ENCODE results near the gene IQSEC3.

The IQSEC3 gene

DNA sequence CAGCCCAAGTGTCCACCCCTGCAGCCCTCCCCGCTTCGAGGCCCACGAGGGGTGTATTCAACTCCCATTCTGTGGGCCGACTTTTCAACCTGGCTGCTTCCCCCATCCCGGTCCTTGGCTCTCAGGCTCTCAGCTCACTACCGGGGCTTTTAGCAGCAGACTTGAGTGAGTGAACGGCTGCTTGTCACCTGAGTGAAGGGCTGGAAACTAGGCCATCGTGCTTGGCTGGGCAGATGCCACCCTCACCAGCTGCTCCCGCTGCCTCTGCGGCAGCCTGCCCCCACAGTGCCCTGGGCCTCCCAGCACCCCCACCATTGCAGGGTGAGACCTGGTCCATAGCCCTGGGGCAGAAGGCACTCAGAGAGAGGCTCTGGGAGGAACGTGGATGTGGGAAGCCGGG is 87.5 kb downstream of the IQSEC3 start:
- Histone ChIP-seq H2AFZ (ENCODE audit: low read depth, low read length) (no peak overlapping the region), H3K4me2 (ENCODE audit: insufficient read depth, low read length) (no peak overlapping the region), H3K4me1 (ENCODE audit: insufficient read depth, low read length) (no peaks in the 10 kb centered on the region), H3K79me2 (ENCODE audit: insufficient read depth, low read length) (no peaks in the 10 kb centered on the region), H3K4me3 (ENCODE audit: low read depth in 1 of 2, low read length in 2 of 2) (no peak overlapping the region), H3K36me3 (ENCODE audit: insufficient read depth, low read length) (no peaks in the 10 kb centered on the region), H3K9me3 (ENCODE audit: insufficient read depth, low read length, severe bottlenecking) (no peaks in the 10 kb centered on the region), H3K27ac (ENCODE audit: low read length) (no peak overlapping the region), H4K20me1 (ENCODE audit: insufficient read depth, low read length) (0 out of 2 replicates have a peak, but pooled peaks cover 9% of the 10 kb centered on the region), H3K9ac (ENCODE audit: low read depth, low read length) (no peak overlapping the region), H3K27me3 (ENCODE audit: insufficient read depth, low read length, poor library complexity) (peaks cover 39% of the 10 kb centered on the region)
- no peak for TF ChIP-seq EZH2 (IDR thresholded peaks at IDR 0.05; ENCODE audit: borderline replicate concordance, low read depth, low read length, severe bottlenecking)
- TF ChIP-seq, protein P1, sequence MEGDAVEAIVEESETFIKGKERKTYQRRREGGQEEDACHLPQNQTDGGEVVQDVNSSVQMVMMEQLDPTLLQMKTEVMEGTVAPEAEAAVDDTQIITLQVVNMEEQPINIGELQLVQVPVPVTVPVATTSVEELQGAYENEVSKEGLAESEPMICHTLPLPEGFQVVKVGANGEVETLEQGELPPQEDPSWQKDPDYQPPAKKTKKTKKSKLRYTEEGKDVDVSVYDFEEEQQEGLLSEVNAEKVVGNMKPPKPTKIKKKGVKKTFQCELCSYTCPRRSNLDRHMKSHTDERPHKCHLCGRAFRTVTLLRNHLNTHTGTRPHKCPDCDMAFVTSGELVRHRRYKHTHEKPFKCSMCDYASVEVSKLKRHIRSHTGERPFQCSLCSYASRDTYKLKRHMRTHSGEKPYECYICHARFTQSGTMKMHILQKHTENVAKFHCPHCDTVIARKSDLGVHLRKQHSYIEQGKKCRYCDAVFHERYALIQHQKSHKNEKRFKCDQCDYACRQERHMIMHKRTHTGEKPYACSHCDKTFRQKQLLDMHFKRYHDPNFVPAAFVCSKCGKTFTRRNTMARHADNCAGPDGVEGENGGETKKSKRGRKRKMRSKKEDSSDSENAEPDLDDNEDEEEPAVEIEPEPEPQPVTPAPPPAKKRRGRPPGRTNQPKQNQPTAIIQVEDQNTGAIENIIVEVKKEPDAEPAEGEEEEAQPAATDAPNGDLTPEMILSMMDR (IDR thresholded peaks at IDR 0.05; ENCODE audit: borderline replicate concordance, extremely low read depth, low read length, poor library complexity, severe bottlenecking) = no peak
- no peak for ATAC-seq (ENCODE audit: insufficient read depth, low read depth)
- no peak for DNase-seq

DNA sequence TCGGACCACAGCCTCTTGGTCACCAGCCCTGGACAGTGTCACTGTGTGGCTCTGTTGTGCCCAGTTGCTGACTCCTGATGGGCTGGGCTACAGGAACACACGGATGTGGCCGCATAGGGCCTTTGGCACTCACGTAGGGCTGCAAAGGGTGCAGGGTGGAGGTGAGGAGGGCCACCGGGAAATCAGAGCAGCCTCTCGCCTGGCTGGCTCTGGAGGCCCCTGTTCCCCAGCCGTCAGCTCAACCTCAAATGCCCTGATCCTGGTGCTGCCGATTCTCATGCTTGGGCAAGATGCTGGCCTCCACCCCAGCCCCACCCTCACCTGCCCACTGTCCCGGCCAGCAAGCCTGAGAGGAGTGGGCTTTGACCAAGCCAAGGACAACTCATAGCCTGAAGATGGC is 88.4 kb downstream of the IQSEC3 start:
- Histone ChIP-seq H2AFZ (ENCODE audit: low read depth, low read length) (no peak overlapping the region), H3K9ac (ENCODE audit: low read depth, low read length) (no peak overlapping the region), H3K9me3 (ENCODE audit: insufficient read depth, low read length, severe bottlenecking) (no peaks in the 10 kb centered on the region), H3K4me1 (ENCODE audit: insufficient read depth, low read length) (no peaks in the 10 kb centered on the region), H3K27me3 (ENCODE audit: insufficient read depth, low read length, poor library complexity) (peaks cover 43% of the 10 kb centered on the region), H3K79me2 (ENCODE audit: insufficient read depth, low read length) (no peaks in the 10 kb centered on the region), H3K36me3 (ENCODE audit: insufficient read depth, low read length) (no peaks in the 10 kb centered on the region), H3K4me2 (ENCODE audit: insufficient read depth, low read length) (no peak overlapping the region), H4K20me1 (ENCODE audit: insufficient read depth, low read length) (0 out of 2 replicates have a peak, but pooled peaks cover 9% of the 10 kb centered on the region), H3K4me3 (ENCODE audit: low read depth in 1 of 2, low read length in 2 of 2) (no peak overlapping the region), H3K27ac (ENCODE audit: low read length) (no peak overlapping the region)
- no peak for TF ChIP-seq EZH2 (IDR thresholded peaks at IDR 0.05; ENCODE audit: borderline replicate concordance, low read depth, low read length, severe bottlenecking)
- TF ChIP-seq, protein P1 (IDR thresholded peaks at IDR 0.05; ENCODE audit: borderline replicate concordance, extremely low read depth, low read length, poor library complexity, severe bottlenecking) = no peak
- DNase-seq (no peak), ATAC-seq (ENCODE audit: insufficient read depth, low read depth) (no peak)

DNA sequence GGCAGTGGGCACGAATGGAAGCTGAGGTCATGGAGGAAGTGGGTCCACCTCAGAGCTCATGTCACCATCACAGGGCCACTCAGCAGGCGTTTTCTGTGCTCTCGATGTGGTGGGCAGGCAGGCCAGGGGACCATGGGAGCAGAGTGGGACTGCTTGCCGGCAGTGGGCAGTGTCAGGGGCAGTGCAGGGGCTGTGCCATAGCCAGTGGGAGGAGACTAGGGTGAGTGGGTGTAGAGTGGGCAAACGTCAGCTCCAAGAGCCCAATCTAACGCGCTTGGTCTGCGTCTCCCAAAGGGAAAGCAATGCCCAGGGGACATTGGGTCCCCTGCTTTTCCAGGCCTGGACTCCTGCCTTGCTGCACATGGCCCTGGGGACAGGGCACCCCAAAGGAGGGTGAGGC is 89.1 kb downstream of the IQSEC3 start:
- Histone ChIP-seq H4K20me1 (ENCODE audit: insufficient read depth, low read length) (0 out of 2 replicates have a peak, but pooled peaks cover 9% of the 10 kb centered on the region), H3K79me2 (ENCODE audit: insufficient read depth, low read length) (no peaks in the 10 kb centered on the region), H3K4me2 (ENCODE audit: insufficient read depth, low read length) (no peak overlapping the region), H3K9me3 (ENCODE audit: insufficient read depth, low read length, severe bottlenecking) (no peaks in the 10 kb centered on the region), H3K4me1 (ENCODE audit: insufficient read depth, low read length) (no peaks in the 10 kb centered on the region), H3K4me3 (ENCODE audit: low read depth in 1 of 2, low read length in 2 of 2) (no peak overlapping the region), H3K27ac (ENCODE audit: low read length) (no peak overlapping the region), H3K27me3 (ENCODE audit: insufficient read depth, low read length, poor library complexity) (peaks cover 38% of the 10 kb centered on the region), H3K9ac (ENCODE audit: low read depth, low read length) (no peak overlapping the region), H3K36me3 (ENCODE audit: insufficient read depth, low read length) (no peaks in the 10 kb centered on the region), H2AFZ (ENCODE audit: low read depth, low read length) (no peak overlapping the region)
- no peak for TF ChIP-seq EZH2 (IDR thresholded peaks at IDR 0.05; ENCODE audit: borderline replicate concordance, low read depth, low read length, severe bottlenecking)
- TF ChIP-seq, protein P1 (IDR thresholded peaks at IDR 0.05; ENCODE audit: borderline replicate concordance, extremely low read depth, low read length, poor library complexity, severe bottlenecking) = no peak
- DNase-seq (no peak), ATAC-seq (ENCODE audit: insufficient read depth, low read depth) (no peak)

DNA sequence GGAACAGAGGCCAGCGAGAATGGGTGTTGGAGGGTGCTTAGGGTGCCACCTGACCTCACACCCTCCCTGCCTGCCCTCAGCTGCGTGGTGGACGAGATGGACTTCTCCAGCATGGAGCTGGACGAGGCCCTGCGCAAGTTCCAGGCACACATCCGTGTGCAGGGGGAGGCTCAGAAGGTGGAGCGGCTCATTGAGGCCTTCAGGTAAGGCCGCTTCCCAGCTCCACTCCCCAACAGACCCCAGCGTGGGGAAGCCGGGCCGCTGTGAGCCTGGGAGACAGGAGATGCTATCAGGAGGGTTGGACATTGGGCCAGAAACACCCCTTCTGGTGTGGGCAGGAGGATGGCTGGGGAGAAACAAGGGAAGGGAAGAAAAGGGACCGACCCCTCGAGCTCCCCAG is 90.4 kb downstream of the IQSEC3 start:
- H3K36me3 ChIP-seq (ENCODE audit: insufficient read depth, low read length) = no peaks in the 10 kb centered on the region
- ATAC-seq (ENCODE audit: insufficient read depth, low read depth) (no peak), DNase-seq (no peak)
- no peak overlapping the region for H3K9ac ChIP-seq (ENCODE audit: low read depth, low read length)
- H2AFZ ChIP-seq (ENCODE audit: low read depth, low read length) = no peak overlapping the region
- H3K4me3 ChIP-seq (ENCODE audit: low read depth in 1 of 2, low read length in 2 of 2) = no peak overlapping the region
- no peaks in the 10 kb centered on the region for H3K79me2 ChIP-seq (ENCODE audit: insufficient read depth, low read length)
- TF ChIP-seq, protein P1 (IDR thresholded peaks at IDR 0.05; ENCODE audit: borderline replicate concordance, extremely low read depth, low read length, poor library complexity, severe bottlenecking) = no peak
- no peak for TF ChIP-seq EZH2 (IDR thresholded peaks at IDR 0.05; ENCODE audit: borderline replicate concordance, low read depth, low read length, severe bottlenecking)
- no peaks in the 10 kb centered on the region for H3K9me3 ChIP-seq (ENCODE audit: insufficient read depth, low read length, severe bottlenecking)
- H3K4me1 ChIP-seq (ENCODE audit: insufficient read depth, low read length) = no peaks in the 10 kb centered on the region
- peaks cover 31% of the 10 kb centered on the region for H3K27me3 ChIP-seq (ENCODE audit: insufficient read depth, low read length, poor library complexity)
- no peak overlapping the region for H3K27ac ChIP-seq (ENCODE audit: low read length)
- H4K20me1 ChIP-seq (ENCODE audit: insufficient read depth, low read length) = 0 out of 2 replicates have a peak, but pooled peaks cover 9% of the 10 kb centered on the region
- no peak overlapping the region for H3K4me2 ChIP-seq (ENCODE audit: insufficient read depth, low read length)

All from DND-41 (cell line).